Suprapubic skin (tissue), 4 donors: ENCODE measurements around the gene AMACR.

Experiments
- POLR2A ChIP-seq, 2 donors: fragments of 450-650 bp; IDR thresholded peaks; one replicate each; pipeline ENCODE4 v1.6.1; 2017; ENCODE audit warnings: antibody characterized with exemption in 2 of 2, mild to moderate bottlenecking in 2 of 2, moderate library complexity in 2 of 2
- POLR2AphosphoS5 ChIP-seq, 3 donors: sonication (generic); formaldehyde crosslinking; IDR thresholded peaks; one replicate each; pipeline ENCODE4 v1.6.1; 2017; ENCODE audit warnings: antibody characterized with exemption in 3 of 3
- TF ChIP-seq, protein P1 (sequence below), 2 donors: fragments of 200-600 bp in 1 of 2; fragments of 450-650 bp in 1 of 2; sonication (generic) in 1 of 2; IDR thresholded peaks; one replicate each; pipeline ENCODE4 v1.5.1; 2016 to 2019; ENCODE audit warnings: antibody characterized with exemption in 2 of 2, mild to moderate bottlenecking in 1 of 2, moderate library complexity in 1 of 2

DNA sequence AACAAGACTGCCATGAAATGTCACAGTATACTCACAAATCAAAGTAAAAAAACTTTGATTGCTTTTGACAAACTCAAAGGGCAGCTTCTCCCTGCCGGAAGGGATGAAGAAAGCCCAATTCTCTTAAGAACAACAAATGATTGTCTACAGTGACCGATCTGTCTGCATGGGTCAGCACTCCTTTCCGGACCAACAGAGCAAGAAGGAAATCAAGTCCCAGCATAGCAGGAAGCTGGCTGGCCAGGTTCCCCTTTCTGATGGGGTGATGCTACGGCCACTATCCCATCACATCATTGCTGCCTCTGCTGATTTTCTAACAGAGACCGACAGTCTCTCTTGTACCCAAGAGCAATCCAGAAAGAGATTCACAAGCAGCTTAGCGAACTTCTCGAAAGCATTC is 34.5 kb upstream of the AMACR start:
- TF ChIP-seq, protein P1, sequence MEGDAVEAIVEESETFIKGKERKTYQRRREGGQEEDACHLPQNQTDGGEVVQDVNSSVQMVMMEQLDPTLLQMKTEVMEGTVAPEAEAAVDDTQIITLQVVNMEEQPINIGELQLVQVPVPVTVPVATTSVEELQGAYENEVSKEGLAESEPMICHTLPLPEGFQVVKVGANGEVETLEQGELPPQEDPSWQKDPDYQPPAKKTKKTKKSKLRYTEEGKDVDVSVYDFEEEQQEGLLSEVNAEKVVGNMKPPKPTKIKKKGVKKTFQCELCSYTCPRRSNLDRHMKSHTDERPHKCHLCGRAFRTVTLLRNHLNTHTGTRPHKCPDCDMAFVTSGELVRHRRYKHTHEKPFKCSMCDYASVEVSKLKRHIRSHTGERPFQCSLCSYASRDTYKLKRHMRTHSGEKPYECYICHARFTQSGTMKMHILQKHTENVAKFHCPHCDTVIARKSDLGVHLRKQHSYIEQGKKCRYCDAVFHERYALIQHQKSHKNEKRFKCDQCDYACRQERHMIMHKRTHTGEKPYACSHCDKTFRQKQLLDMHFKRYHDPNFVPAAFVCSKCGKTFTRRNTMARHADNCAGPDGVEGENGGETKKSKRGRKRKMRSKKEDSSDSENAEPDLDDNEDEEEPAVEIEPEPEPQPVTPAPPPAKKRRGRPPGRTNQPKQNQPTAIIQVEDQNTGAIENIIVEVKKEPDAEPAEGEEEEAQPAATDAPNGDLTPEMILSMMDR (IDR thresholded peaks at IDR 0.05), result no peak
- TF ChIP-seq POLR2A (IDR thresholded peaks at IDR 0.05) (no peak), POLR2AphosphoS5 (IDR thresholded peaks at IDR 0.05) (no peak)
